ENCODE data around the gene CST4.
"Not testable (repeated sequence)": the region's sequence is repeated elsewhere in the genome, so short reads cannot be mapped to it uniquely, and the experiment has no call there.

The CST4 gene

GRCh38 chr20:23688684-23689398 lies at the start of gene CST4:
CST4 (minus strand) TSS chr20:23689038; CDS start chr20:23688969, 69 bp downstream.
- not testable (repeated sequence) for DNase-seq (ENCODE audit: low read depth); H3K4me3 ChIP-seq (ENCODE audit: low read depth, low read length)

- not testable (repeated sequence) for H3K4me3 ChIP-seq (ENCODE audit: low read depth, low read length); DNase-seq (ENCODE audit: low read depth)
Observed at GRCh38 chr20:23735391-23735790, 46.6 kb upstream of the CST4 start.

- DNase-seq (ENCODE audit: low read depth); H3K4me3 ChIP-seq (ENCODE audit: low read depth, low read length): not testable (repeated sequence)
Observed at GRCh38 chr20:23734949-23735348, 46.1 kb upstream of the CST4 start.

- not testable (repeated sequence) for DNase-seq (ENCODE audit: low read depth)
Observed at GRCh38 chr20:23734440-23734839, 45.6 kb upstream of the CST4 start.

GRCh38 chr20:23727016-23727415 lies 38.2 kb upstream of the CST4 start:
- TF ChIP-seq CTCF (IDR thresholded peaks at IDR 0.05; ENCODE audit: low read depth, low read length, missing control alignments) = no peak
- H3K4me3 ChIP-seq (ENCODE audit: low read depth, low read length) = no peak overlapping the region
- no peak for DNase-seq (ENCODE audit: low read depth)

More at GRCh38 chr20:23734440-23734839, 45.6 kb upstream of the CST4 start:
- H3K4me3 ChIP-seq (ENCODE audit: low read depth, low read length) = not testable (repeated sequence)

- H3K4me3 ChIP-seq (ENCODE audit: low read depth, low read length) = no peak overlapping the region
- no peak for TF ChIP-seq CTCF (IDR thresholded peaks at IDR 0.05; ENCODE audit: low read depth, low read length, missing control alignments)
- no peak for DNase-seq (ENCODE audit: low read depth)
Observed at GRCh38 chr20:23725102-23725501, 36.3 kb upstream of the CST4 start.

GRCh38 chr20:23723659-23724307 lies 34.9 kb upstream of the CST4 start:
- not testable (repeated sequence) for H3K4me3 ChIP-seq (ENCODE audit: low read depth, low read length); DNase-seq (ENCODE audit: low read depth)
- TF ChIP-seq CTCF (IDR thresholded peaks at IDR 0.05; ENCODE audit: low read depth, low read length, missing control alignments) = peak; percentile 60

- H3K4me3 ChIP-seq (ENCODE audit: low read depth, low read length); DNase-seq (ENCODE audit: low read depth): not testable (repeated sequence)
Observed at GRCh38 chr20:23722851-23723250, 34.0 kb upstream of the CST4 start.

- TF ChIP-seq CTCF (IDR thresholded peaks at IDR 0.05; ENCODE audit: low read depth, low read length, missing control alignments) = no peak
- DNase-seq (ENCODE audit: low read depth) = no peak
- no peak overlapping the region for H3K4me3 ChIP-seq (ENCODE audit: low read depth, low read length)
Observed at GRCh38 chr20:23721962-23722361, 33.1 kb upstream of the CST4 start.

GRCh38 chr20:23719351-23719750 lies 30.5 kb upstream of the CST4 start:
- not testable (repeated sequence) for H3K4me3 ChIP-seq (ENCODE audit: low read depth, low read length); DNase-seq (ENCODE audit: low read depth)

GRCh38 chr20:23711778-23712177 lies 22.9 kb upstream of the CST4 start:
- DNase-seq (ENCODE audit: low read depth); H3K4me3 ChIP-seq (ENCODE audit: low read depth, low read length): not testable (repeated sequence)
